ENCODE results near the gene SRM.

- TF ChIP-seq TEAD4 (IDR thresholded peaks at IDR 0.05), result no peak
- no peak for TF ChIP-seq EP300 (IDR thresholded peaks at IDR 0.05; ENCODE audit: borderline replicate concordance)
- no peak for TF ChIP-seq EGR1 (IDR thresholded peaks at IDR 0.05)
- TF ChIP-seq MAX (IDR thresholded peaks at IDR 0.05), result no peak
These were observed 9.0 kb upstream of the SRM start for GRCh38 chr1:11068600-11069473.

Measured in Ishikawa (cell line).